Chondrocyte (in vitro differentiated cells): ENCODE data around the gene UBE2F. TPM values are rescaled to one million over a fixed set of nuclear protein-coding genes. Genes with fewer than 3 reads are reported as not detected.
A peak's percentile ranks its signal among the peaks of the same experiment; 100 is the strongest.

Experiments used
- DNase-seq: peaks from one replicate; pipeline ENCODE4 v3.0.0; 2021; ENCODE audit warnings: mixed read lengths, low spot score
- H3K27ac Mint-ChIP-seq: one replicate; pipeline ENCODE4 v1.8.0; 2021; ENCODE audit warnings: mild to moderate bottlenecking, moderate library complexity, mixed read lengths; ENCODE audit not compliant: unreplicated experiment
- H3K27me3 Mint-ChIP-seq: 2 replicates; pipeline ENCODE4 v1.8.0; 2021; ENCODE audit warnings: low read depth, mixed read lengths
- H3K36me3 Mint-ChIP-seq: 2 replicates; pipeline ENCODE4 v1.8.0; 2021; ENCODE audit warnings: low read depth, mixed read lengths
- H3K4me1 Mint-ChIP-seq: 2 replicates; pipeline ENCODE4 v1.8.0; 2021; ENCODE audit warnings: low read depth, mild to moderate bottlenecking, mixed read lengths
- H3K4me3 Mint-ChIP-seq: one replicate; pipeline ENCODE4 v1.8.0; 2021; ENCODE audit warnings: mild to moderate bottlenecking, moderate library complexity, mixed read lengths; ENCODE audit not compliant: unreplicated experiment
- H3K9me3 Mint-ChIP-seq: 2 replicates; pipeline ENCODE4 v1.8.0; 2021; ENCODE audit warnings: low read depth, mixed read lengths
- CTCF ChIP-seq: fragments of 200-600 bp; sonication (generic); IDR thresholded peaks from 2 replicates; pipeline ENCODE4 v1.5.0; 2021; ENCODE audit warnings: antibody characterized with exemption, mild to moderate bottlenecking, moderate library complexity
- total RNA-seq: library from RNA; stranded (reverse); gene quantifications from 3 replicates; pipeline ENCODE4 v1.2.1, GENCODE V29; 2021

UBE2F gene
- total RNA-seq, 1 donor from 2014 or later: 59.1 TPM

- DNase-seq: no peak
- Mint-ChIP-seq H3K36me3 (peaks cover 17% of the 10 kb centered on the region), H3K27me3 (no peaks in the 10 kb centered on the region), H3K4me3 (no peak overlapping the region), H3K27ac (no peak overlapping the region), H3K9me3 (no peaks in the 10 kb centered on the region), H3K4me1 (peaks cover 14% of the 10 kb centered on the region)
- TF ChIP-seq CTCF: peak; percentile 62
Measured at GRCh38 chr2:238015705-238016104, 48.9 kb downstream of the UBE2F start.

- no peak for DNase-seq
- Mint-ChIP-seq H3K4me3 (no peak overlapping the region), H3K36me3 (peaks cover 22% of the 10 kb centered on the region), H3K9me3 (no peaks in the 10 kb centered on the region), H3K27ac (no peak overlapping the region), H3K4me1 (peaks cover 14% of the 10 kb centered on the region), H3K27me3 (no peaks in the 10 kb centered on the region)
- TF ChIP-seq CTCF: no peak
Measured at GRCh38 chr2:238016526-238016925, 49.7 kb downstream of the UBE2F start.

GRCh38 chr2:238019962-238020361 is 53.1 kb downstream of the UBE2F start:
- Mint-ChIP-seq H3K27me3 (no peaks in the 10 kb centered on the region), H3K36me3 (peaks cover 20% of the 10 kb centered on the region), H3K27ac (no peak overlapping the region), H3K9me3 (no peaks in the 10 kb centered on the region), H3K4me3 (no peak overlapping the region), H3K4me1 (peaks cover 14% of the 10 kb centered on the region)
- DNase-seq: no peak
- no peak for TF ChIP-seq CTCF

- Mint-ChIP-seq H3K4me3 (no peak overlapping the region), H3K27ac (no peak overlapping the region), H3K36me3 (peaks cover 20% of the 10 kb centered on the region), H3K4me1 (peaks cover 14% of the 10 kb centered on the region), H3K9me3 (no peaks in the 10 kb centered on the region), H3K27me3 (no peaks in the 10 kb centered on the region)
- TF ChIP-seq CTCF: no peak
- no peak for DNase-seq
Measured at GRCh38 chr2:238020816-238021215, 54.0 kb downstream of the UBE2F start.

GRCh38 chr2:238021327-238021726 is 54.5 kb downstream of the UBE2F start:
- Mint-ChIP-seq H3K27ac (no peak overlapping the region), H3K36me3 (peaks cover 20% of the 10 kb centered on the region), H3K9me3 (no peaks in the 10 kb centered on the region), H3K4me3 (no peak overlapping the region), H3K4me1 (peaks cover 14% of the 10 kb centered on the region), H3K27me3 (no peaks in the 10 kb centered on the region)
- no peak for TF ChIP-seq CTCF
- no peak for DNase-seq
